Measurements from ENCODE around the gene HES3.

The HES3 gene

GRCh38 chr1:6243053-6243834 lies 735 bp upstream of the HES3 start:
- Histone ChIP-seq H3K79me2 (ENCODE audit: control insufficient read depth, low read length) (no peaks in the 10 kb centered on the region), H3F3A (ENCODE audit: control insufficient read depth, insufficient read depth) (peaks cover 3% of the 10 kb centered on the region; the same call in 1 of the 2 replicates), H3K36me3 (ENCODE audit: control insufficient read depth, low read length) (no peaks in the 10 kb centered on the region), H3K9me2 (replicated peaks; ENCODE audit: control insufficient read depth, low read length) (no peaks in the 10 kb centered on the region), H3K27ac (ENCODE audit: low read depth, low read length) (no peak overlapping the region), H4K20me1 (ENCODE audit: control insufficient read depth, insufficient read depth, low read depth, low read length) (peaks cover 6% of the 10 kb centered on the region; the same call in 1 of the 2 replicates), H3K27me3 (ENCODE audit: control insufficient read depth, low read length) (peaks cover 66% of the 10 kb centered on the region), H3K4me2 (ENCODE audit: low read length) (no peak overlapping the region), H3K9me3 (ENCODE audit: control insufficient read depth, insufficient read depth, low read length) (no peaks in the 10 kb centered on the region), H3K4me1 (ENCODE audit: control insufficient read depth, low read length) (peaks cover 12% of the 10 kb centered on the region; the same call in 1 of the 2 replicates), H3K4me3 (ENCODE audit: low read length) (no peak overlapping the region)
- TF ChIP-seq, protein P1, sequence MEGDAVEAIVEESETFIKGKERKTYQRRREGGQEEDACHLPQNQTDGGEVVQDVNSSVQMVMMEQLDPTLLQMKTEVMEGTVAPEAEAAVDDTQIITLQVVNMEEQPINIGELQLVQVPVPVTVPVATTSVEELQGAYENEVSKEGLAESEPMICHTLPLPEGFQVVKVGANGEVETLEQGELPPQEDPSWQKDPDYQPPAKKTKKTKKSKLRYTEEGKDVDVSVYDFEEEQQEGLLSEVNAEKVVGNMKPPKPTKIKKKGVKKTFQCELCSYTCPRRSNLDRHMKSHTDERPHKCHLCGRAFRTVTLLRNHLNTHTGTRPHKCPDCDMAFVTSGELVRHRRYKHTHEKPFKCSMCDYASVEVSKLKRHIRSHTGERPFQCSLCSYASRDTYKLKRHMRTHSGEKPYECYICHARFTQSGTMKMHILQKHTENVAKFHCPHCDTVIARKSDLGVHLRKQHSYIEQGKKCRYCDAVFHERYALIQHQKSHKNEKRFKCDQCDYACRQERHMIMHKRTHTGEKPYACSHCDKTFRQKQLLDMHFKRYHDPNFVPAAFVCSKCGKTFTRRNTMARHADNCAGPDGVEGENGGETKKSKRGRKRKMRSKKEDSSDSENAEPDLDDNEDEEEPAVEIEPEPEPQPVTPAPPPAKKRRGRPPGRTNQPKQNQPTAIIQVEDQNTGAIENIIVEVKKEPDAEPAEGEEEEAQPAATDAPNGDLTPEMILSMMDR (IDR thresholded peaks at IDR 0.05; ENCODE audit: low read depth, low read length, poor library complexity, severe bottlenecking): no peak
- 0 out of 2 replicates have a peak, but pooled peaks have one; percentile 68 for TF ChIP-seq EZH2phosphoT487 (IDR thresholded peaks at IDR 0.05; ENCODE audit: borderline replicate concordance, low read length)

- Histone ChIP-seq H3F3A (ENCODE audit: control insufficient read depth, insufficient read depth) (peaks cover 3% of the 10 kb centered on the region; the same call in 1 of the 2 replicates), H3K27me3 (ENCODE audit: control insufficient read depth, low read length) (peaks cover 61% of the 10 kb centered on the region), H4K20me1 (ENCODE audit: control insufficient read depth, insufficient read depth, low read depth, low read length) (peaks cover 6% of the 10 kb centered on the region; the same call in 1 of the 2 replicates), H3K4me2 (ENCODE audit: low read length) (no peak overlapping the region), H3K36me3 (ENCODE audit: control insufficient read depth, low read length) (no peaks in the 10 kb centered on the region), H3K79me2 (ENCODE audit: control insufficient read depth, low read length) (no peaks in the 10 kb centered on the region), H3K4me1 (ENCODE audit: control insufficient read depth, low read length) (peaks cover 12% of the 10 kb centered on the region; the same call in 1 of the 2 replicates), H3K27ac (ENCODE audit: low read depth, low read length) (no peak overlapping the region), H3K9me2 (replicated peaks; ENCODE audit: control insufficient read depth, low read length) (no peaks in the 10 kb centered on the region), H3K9me3 (ENCODE audit: control insufficient read depth, insufficient read depth, low read length) (no peaks in the 10 kb centered on the region), H3K4me3 (ENCODE audit: low read length) (no peak overlapping the region)
- TF ChIP-seq, protein P1 (IDR thresholded peaks at IDR 0.05; ENCODE audit: low read depth, low read length, poor library complexity, severe bottlenecking): no peak
- no peak for TF ChIP-seq EZH2phosphoT487 (IDR thresholded peaks at IDR 0.05; ENCODE audit: borderline replicate concordance, low read length)
Measured at GRCh38 chr1:6244401-6245049, 546 bp downstream of the HES3 start.

- Histone ChIP-seq H3K27me3 (ENCODE audit: control insufficient read depth, low read length) (peaks cover 56% of the 10 kb centered on the region), H4K20me1 (ENCODE audit: control insufficient read depth, insufficient read depth, low read depth, low read length) (peaks cover 6% of the 10 kb centered on the region; the same call in 1 of the 2 replicates), H3K27ac (ENCODE audit: low read depth, low read length) (no peak overlapping the region), H3K4me1 (ENCODE audit: control insufficient read depth, low read length) (peaks cover 12% of the 10 kb centered on the region; the same call in 1 of the 2 replicates), H3K4me2 (ENCODE audit: low read length) (no peak overlapping the region; the same call in 1 of the 2 replicates), H3K36me3 (ENCODE audit: control insufficient read depth, low read length) (no peaks in the 10 kb centered on the region), H3K4me3 (ENCODE audit: low read length) (no peak overlapping the region), H3F3A (ENCODE audit: control insufficient read depth, insufficient read depth) (peaks cover 3% of the 10 kb centered on the region; the same call in 1 of the 2 replicates), H3K9me3 (ENCODE audit: control insufficient read depth, insufficient read depth, low read length) (no peaks in the 10 kb centered on the region), H3K79me2 (ENCODE audit: control insufficient read depth, low read length) (no peaks in the 10 kb centered on the region), H3K9me2 (replicated peaks; ENCODE audit: control insufficient read depth, low read length) (no peaks in the 10 kb centered on the region)
- peak; percentile 53; the same call in 1 of the 2 replicates for TF ChIP-seq EZH2phosphoT487 (IDR thresholded peaks at IDR 0.05; ENCODE audit: borderline replicate concordance, low read length)
- TF ChIP-seq, protein P1 (IDR thresholded peaks at IDR 0.05; ENCODE audit: low read depth, low read length, poor library complexity, severe bottlenecking): peak; percentile 67
Measured at GRCh38 chr1:6245086-6245868, 1.3 kb downstream of the HES3 start.

Measured in DOHH2 (cell line).